H9 (cell line): Measurements from ENCODE around the gene DIPK1B. TPM values are rescaled to one million over a fixed set of nuclear protein-coding genes. Genes with fewer than 3 reads are reported as not detected.
A peak's percentile ranks its signal among the peaks of the same experiment; 100 is the strongest.
"Not testable (repeated sequence)": the region's sequence is repeated elsewhere in the genome, so short reads cannot be mapped to it uniquely, and the experiment has no call there.

Experiments used
- DNase-seq: peaks from one replicate; pipeline ENCODE4 v3.0.0-alpha.2; 2017
- H2AFZ ChIP-seq: one replicate; pipeline ENCODE4 v1.6.1; 2013; ENCODE audit warnings: mild to moderate bottlenecking, low read length, control low read depth, moderate library complexity
- H2AK5ac ChIP-seq: 2 replicates; pipeline ENCODE4 v1.6.1; 2013; ENCODE audit warnings: low read length, control low read depth, mixed read lengths; ENCODE audit not compliant: insufficient read length
- H2BK120ac ChIP-seq: one replicate; pipeline ENCODE4 v1.6.1; 2013; ENCODE audit warnings: low read depth, mild to moderate bottlenecking, low read length, control low read depth, inconsistent platforms; ENCODE audit not compliant: poor library complexity, severe bottlenecking
- H2BK12ac ChIP-seq: 2 replicates; pipeline ENCODE4 v1.6.1; 2013; ENCODE audit warnings: low read length, control low read depth, mixed read lengths, low read depth; ENCODE audit not compliant: insufficient read length
- H2BK15ac ChIP-seq: 2 replicates; pipeline ENCODE4 v1.6.1; 2013; ENCODE audit warnings: low read depth, low read length, control low read depth
- H2BK20ac ChIP-seq: one replicate; pipeline ENCODE4 v1.6.1; 2013; ENCODE audit warnings: low read depth, mild to moderate bottlenecking, low read length, control low read depth, inconsistent platforms; ENCODE audit not compliant: poor library complexity, severe bottlenecking
- H2BK5ac ChIP-seq: 2 replicates; pipeline ENCODE4 v1.6.1; 2013; ENCODE audit warnings: low read length, control low read depth, mixed read lengths; ENCODE audit not compliant: insufficient read length
- H3K14ac ChIP-seq: 2 replicates; pipeline ENCODE4 v1.6.1; 2013; ENCODE audit warnings: low read length, control low read depth; ENCODE audit not compliant: insufficient read depth
- H3K18ac ChIP-seq: 2 replicates; pipeline ENCODE4 v1.6.1; 2013; ENCODE audit warnings: low read depth, mild to moderate bottlenecking, mixed read lengths, low read length, control low read depth; ENCODE audit not compliant: insufficient read length
- H3K23ac ChIP-seq: 2 replicates; pipeline ENCODE4 v1.6.1; 2013; ENCODE audit warnings: low read length, control low read depth, mixed read lengths, low read depth; ENCODE audit not compliant: insufficient read length
- H3K23me2 ChIP-seq: 2 replicates; pipeline ENCODE4 v1.6.1; 2013; ENCODE audit warnings: low read depth, mild to moderate bottlenecking, mixed read lengths, low read length, control low read depth; ENCODE audit not compliant: insufficient read length, poor library complexity, severe bottlenecking
- H3K27ac ChIP-seq: 2 replicates; pipeline ENCODE4 v1.5.1; 2013; ENCODE audit warnings: low read length, control low read depth, mixed read lengths, low read depth; ENCODE audit not compliant: insufficient read length
- H3K27me3 ChIP-seq: 2 replicates; pipeline ENCODE4 v1.6.1; 2013; ENCODE audit warnings: low read length, control low read depth, inconsistent platforms; ENCODE audit not compliant: insufficient read depth
- H3K4ac ChIP-seq: 2 replicates; pipeline ENCODE4 v1.6.1; 2013; ENCODE audit warnings: low read depth, mild to moderate bottlenecking, control low read depth, inconsistent platforms, low read length, moderate library complexity
- H3K4me1 ChIP-seq: 2 replicates; pipeline ENCODE4 v1.6.1; 2013; ENCODE audit warnings: low read length, control low read depth, inconsistent platforms; ENCODE audit not compliant: insufficient read depth
- H3K4me2 ChIP-seq: 2 replicates; pipeline ENCODE4 v1.6.1; 2013; ENCODE audit warnings: low read length, control low read depth, mixed read lengths; ENCODE audit not compliant: insufficient read length, insufficient read depth
- H3K56ac ChIP-seq: 2 replicates; pipeline ENCODE4 v1.6.1; 2013; ENCODE audit warnings: low read depth, mild to moderate bottlenecking, mixed read lengths, low read length, control low read depth; ENCODE audit not compliant: insufficient read length
- H3K79me1 ChIP-seq: 2 replicates; pipeline ENCODE4 v1.6.1; 2013; ENCODE audit warnings: low read depth, mild to moderate bottlenecking, moderate library complexity, low read length, control low read depth, inconsistent platforms; ENCODE audit not compliant: insufficient read depth, poor library complexity, severe bottlenecking
- H3K79me2 ChIP-seq: 2 replicates; pipeline ENCODE4 v1.6.1; 2013; ENCODE audit warnings: low read length, control low read depth, inconsistent platforms; ENCODE audit not compliant: insufficient read depth
- H3K9ac ChIP-seq: 2 replicates; pipeline ENCODE4 v1.6.1; 2013; ENCODE audit warnings: low read length, control low read depth, mixed read lengths; ENCODE audit not compliant: insufficient read length; ENCODE audit errors: extremely low read depth
- H3K9me3 ChIP-seq: one replicate; pipeline ENCODE4 v1.6.1; 2013; ENCODE audit warnings: low read depth, low read length, inconsistent platforms; ENCODE audit not compliant: control insufficient read depth
- H3T11ph ChIP-seq: one replicate; pipeline ENCODE4 v1.6.1; 2013; ENCODE audit warnings: mild to moderate bottlenecking, low read length, control low read depth, inconsistent platforms
- H4K20me1 ChIP-seq: one replicate; pipeline ENCODE4 v1.6.1; 2013; ENCODE audit not compliant: control insufficient read depth, insufficient read length, insufficient read depth
- H4K5ac ChIP-seq: 2 replicates; pipeline ENCODE4 v1.6.1; 2013; ENCODE audit warnings: low read depth, mild to moderate bottlenecking, mixed read lengths, low read length, control low read depth; ENCODE audit not compliant: insufficient read length
- H4K8ac ChIP-seq: replicated peaks from 2 replicates; pipeline ENCODE4 v1.6.1; 2013; ENCODE audit warnings: low read length, control low read depth, mixed read lengths, low read depth; ENCODE audit not compliant: insufficient read length
- H4K91ac ChIP-seq: 2 replicates; pipeline ENCODE4 v1.6.1; 2013; ENCODE audit warnings: low read depth, mild to moderate bottlenecking, moderate library complexity, mixed read lengths, low read length, control low read depth; ENCODE audit not compliant: insufficient read length
- H3K27ac Mint-ChIP-seq, 3 experiments: 2 replicates in 2 of 3; 3 replicates in 1 of 3; pipeline ENCODE4 v1.8.0; 2020 to 2021; ENCODE audit warnings: mixed read lengths in 3 of 3, mild to moderate bottlenecking in 1 of 3, moderate library complexity in 1 of 3
- H3K27me3 Mint-ChIP-seq: 2 replicates; pipeline ENCODE4 v1.8.0; 2021; ENCODE audit warnings: low read depth, mild to moderate bottlenecking, moderate library complexity, mixed read lengths
- H3K36me3 Mint-ChIP-seq, 3 experiments: 2 replicates in 2 of 3; 3 replicates in 1 of 3; pipeline ENCODE4 v1.8.0; 2020 to 2021; ENCODE audit warnings: low read depth in 3 of 3, mixed read lengths in 3 of 3; ENCODE audit not compliant: insufficient read depth in 1 of 3
- H3K4me1 Mint-ChIP-seq, 2 experiments: 2 replicates each; pipeline ENCODE4 v1.8.0; 2020; ENCODE audit warnings: mixed read lengths in 2 of 2
- H3K4me3 Mint-ChIP-seq, 2 experiments: 2 replicates in 1 of 2; 3 replicates in 1 of 2; pipeline ENCODE4 v1.8.0; 2020 to 2021; ENCODE audit warnings: mild to moderate bottlenecking in 2 of 2, mixed read lengths in 2 of 2, moderate library complexity in 1 of 2
- H3K9me3 Mint-ChIP-seq, 2 experiments: 2 replicates in 1 of 2; 3 replicates in 1 of 2; pipeline ENCODE4 v1.8.0; 2020; ENCODE audit warnings: mild to moderate bottlenecking in 2 of 2, mixed read lengths in 2 of 2, moderate library complexity in 1 of 2
- WGBS: extraction: QIAGEN DNeasy Blood & Tissue Kit; methylation state at CpG from one replicate; pipeline ENCODE4 v1.1.7; 2013; ENCODE audit warnings: missing lambda C conversion rate, low lambda C conversion rate, mixed read lengths; ENCODE audit not compliant: insufficient read length; ENCODE audit errors: extremely low coverage; 5-methylcytosine and 5-hydroxymethylcytosine counted together
- total RNA-seq: library from RNA; stranded (reverse); gene quantifications from 2 replicates; pipeline ENCODE4 v1.2.1, GENCODE V29; 2021
- TF ChIP-seq, protein P1 (sequence below): fragments of 200-600 bp; sonication (generic); conservative IDR thresholded peaks from 3 replicates; pipeline ENCODE4 v1.8.0; 2021; ENCODE audit warnings: antibody characterized with exemption, mild to moderate bottlenecking

DIPK1B gene
- total RNA-seq, 1 experiment from 2014 or later, result 40.3 TPM

DNA sequence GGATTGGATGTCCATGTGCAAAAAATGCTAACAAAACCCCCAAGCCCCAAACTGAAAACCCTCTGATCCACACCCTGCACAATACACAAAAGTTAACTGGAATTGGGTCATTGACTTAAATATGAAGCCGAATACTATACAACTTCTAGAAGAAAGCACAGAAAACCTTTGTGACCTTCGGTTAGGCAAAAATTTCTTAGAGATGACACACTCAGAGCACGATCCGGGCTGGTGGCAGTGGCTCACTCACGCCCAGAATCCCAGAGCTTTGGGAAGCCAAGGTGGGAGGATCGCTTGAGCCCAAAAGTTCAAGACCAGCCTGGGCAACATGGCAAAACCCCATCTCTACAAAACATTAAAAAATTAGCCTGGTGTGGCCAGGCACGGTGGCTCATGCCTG, 1.8 kb upstream of the DIPK1B start:
- Histone ChIP-seq H4K8ac (no peak overlapping the region), H4K5ac (no peak overlapping the region), H2BK120ac (no peak overlapping the region), H3T11ph (no peak overlapping the region), H2BK15ac (no peak overlapping the region), H2AK5ac (no peak overlapping the region), H2AFZ (no peak overlapping the region), H3K56ac (no peak overlapping the region), H3K9me3 (no peaks in the 10 kb centered on the region), H4K20me1 (no peaks in the 10 kb centered on the region), H3K9ac (no peak overlapping the region), H3K18ac (no peak overlapping the region), H4K91ac (no peak overlapping the region), H3K4me2 (no peak overlapping the region), H2BK5ac (no peak overlapping the region), H3K4ac (no peak overlapping the region), H3K14ac (no peak overlapping the region), H3K79me2 (peaks cover 4% of the 10 kb centered on the region; the same call in 1 of the 2 replicates), H3K4me1 (no peaks in the 10 kb centered on the region; the same call in 1 of the 2 replicates), H3K27ac (no peak overlapping the region), H3K79me1 (peaks cover 8% of the 10 kb centered on the region), H3K23me2 (peaks cover 12% of the 10 kb centered on the region), H2BK12ac (no peak overlapping the region), H2BK20ac (no peak overlapping the region), H3K27me3 (no peaks in the 10 kb centered on the region), H3K23ac (no peak overlapping the region)
- no peak overlapping the region for H3K27ac Mint-ChIP-seq
- peaks cover 50% of the 10 kb centered on the region for H3K27me3 Mint-ChIP-seq
- no peak overlapping the region; a peak in 1 of 5 replicates for H3K4me3 Mint-ChIP-seq
- peaks cover 3 to 10% of the 10 kb centered on the region in 2 experiments for H3K4me1 Mint-ChIP-seq
- H3K9me3 Mint-ChIP-seq, result no peaks in the 10 kb centered on the region
- WGBS, result no CpG with 5 or more reads among the region's 7 CpGs
- no peaks in the 10 kb centered on the region for H3K36me3 Mint-ChIP-seq
- TF ChIP-seq, protein P1, sequence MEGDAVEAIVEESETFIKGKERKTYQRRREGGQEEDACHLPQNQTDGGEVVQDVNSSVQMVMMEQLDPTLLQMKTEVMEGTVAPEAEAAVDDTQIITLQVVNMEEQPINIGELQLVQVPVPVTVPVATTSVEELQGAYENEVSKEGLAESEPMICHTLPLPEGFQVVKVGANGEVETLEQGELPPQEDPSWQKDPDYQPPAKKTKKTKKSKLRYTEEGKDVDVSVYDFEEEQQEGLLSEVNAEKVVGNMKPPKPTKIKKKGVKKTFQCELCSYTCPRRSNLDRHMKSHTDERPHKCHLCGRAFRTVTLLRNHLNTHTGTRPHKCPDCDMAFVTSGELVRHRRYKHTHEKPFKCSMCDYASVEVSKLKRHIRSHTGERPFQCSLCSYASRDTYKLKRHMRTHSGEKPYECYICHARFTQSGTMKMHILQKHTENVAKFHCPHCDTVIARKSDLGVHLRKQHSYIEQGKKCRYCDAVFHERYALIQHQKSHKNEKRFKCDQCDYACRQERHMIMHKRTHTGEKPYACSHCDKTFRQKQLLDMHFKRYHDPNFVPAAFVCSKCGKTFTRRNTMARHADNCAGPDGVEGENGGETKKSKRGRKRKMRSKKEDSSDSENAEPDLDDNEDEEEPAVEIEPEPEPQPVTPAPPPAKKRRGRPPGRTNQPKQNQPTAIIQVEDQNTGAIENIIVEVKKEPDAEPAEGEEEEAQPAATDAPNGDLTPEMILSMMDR, result no peak
- no peak for DNase-seq

DNA sequence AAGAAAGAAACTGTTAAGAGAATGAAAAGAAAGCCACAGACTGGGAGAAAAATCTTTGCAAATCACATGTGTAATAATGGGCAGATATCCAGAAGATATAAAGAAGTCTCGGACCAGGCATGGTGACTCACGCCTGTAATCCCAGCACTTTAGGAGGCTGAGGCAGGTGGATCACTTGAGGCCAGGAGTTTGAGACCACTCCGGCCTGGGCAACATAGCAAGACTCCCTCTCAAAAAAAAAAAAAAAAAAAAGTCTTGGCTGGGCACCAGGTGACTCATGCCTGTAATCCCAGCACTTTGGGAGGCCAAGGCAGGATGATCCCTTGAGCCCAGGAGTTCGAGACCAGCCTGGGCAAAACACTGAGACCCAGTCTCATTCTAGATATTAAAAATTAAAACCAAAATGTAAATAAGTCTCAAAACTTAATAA, 1.1 kb upstream of the DIPK1B start:
- not testable (repeated sequence) for H2BK20ac ChIP-seq, H3K14ac ChIP-seq, H3K27me3 ChIP-seq, H2BK12ac ChIP-seq, H3K56ac ChIP-seq, H3K27ac Mint-ChIP-seq, H2AFZ ChIP-seq, H4K8ac ChIP-seq, H4K20me1 ChIP-seq, H3K79me1 ChIP-seq, H3K9me3 Mint-ChIP-seq, H4K91ac ChIP-seq, H2AK5ac ChIP-seq, H3T11ph ChIP-seq, H3K4me1 ChIP-seq, H3K9me3 ChIP-seq, H3K27ac ChIP-seq, H3K23ac ChIP-seq, H2BK120ac ChIP-seq, H3K36me3 Mint-ChIP-seq, H3K79me2 ChIP-seq, H4K5ac ChIP-seq, H3K4me1 Mint-ChIP-seq, H3K9ac ChIP-seq, H2BK5ac ChIP-seq, H2BK15ac ChIP-seq, H3K18ac ChIP-seq, H3K4ac ChIP-seq
- H3K4me3 Mint-ChIP-seq, result peak overlapping the region; percentile 65 to 85
- H3K23me2 ChIP-seq, result peaks cover 12% of the 10 kb centered on the region
- no CpG with 5 or more reads among the region's 4 CpGs for WGBS
- peak; percentile 23 for DNase-seq
- H3K27me3 Mint-ChIP-seq, result peaks cover 43% of the 10 kb centered on the region
- peak overlapping the region; percentile 57 for H3K4me2 ChIP-seq
